Measurements from ENCODE around the gene GDF7.

Gene GDF7

GRCh38 chr2:20623241-20623640 lies 43.7 kb upstream of the GDF7 start:
- H3K4me3 ChIP-seq (ENCODE audit: low read depth in 1 of 2, low read length in 1 of 2) = no peak overlapping the region
- no peaks in the 10 kb centered on the region for H3K27me3 ChIP-seq
- H3K27ac ChIP-seq = no peak overlapping the region
- peaks cover 98% of the 10 kb centered on the region for H3K36me3 ChIP-seq
- H3K4me1 ChIP-seq (ENCODE audit: control insufficient read depth in 1 of 2, insufficient read depth in 1 of 2, low read depth in 1 of 2, low read length in 1 of 2) = no peaks in the 10 kb centered on the region
- TF ChIP-seq, protein P1, sequence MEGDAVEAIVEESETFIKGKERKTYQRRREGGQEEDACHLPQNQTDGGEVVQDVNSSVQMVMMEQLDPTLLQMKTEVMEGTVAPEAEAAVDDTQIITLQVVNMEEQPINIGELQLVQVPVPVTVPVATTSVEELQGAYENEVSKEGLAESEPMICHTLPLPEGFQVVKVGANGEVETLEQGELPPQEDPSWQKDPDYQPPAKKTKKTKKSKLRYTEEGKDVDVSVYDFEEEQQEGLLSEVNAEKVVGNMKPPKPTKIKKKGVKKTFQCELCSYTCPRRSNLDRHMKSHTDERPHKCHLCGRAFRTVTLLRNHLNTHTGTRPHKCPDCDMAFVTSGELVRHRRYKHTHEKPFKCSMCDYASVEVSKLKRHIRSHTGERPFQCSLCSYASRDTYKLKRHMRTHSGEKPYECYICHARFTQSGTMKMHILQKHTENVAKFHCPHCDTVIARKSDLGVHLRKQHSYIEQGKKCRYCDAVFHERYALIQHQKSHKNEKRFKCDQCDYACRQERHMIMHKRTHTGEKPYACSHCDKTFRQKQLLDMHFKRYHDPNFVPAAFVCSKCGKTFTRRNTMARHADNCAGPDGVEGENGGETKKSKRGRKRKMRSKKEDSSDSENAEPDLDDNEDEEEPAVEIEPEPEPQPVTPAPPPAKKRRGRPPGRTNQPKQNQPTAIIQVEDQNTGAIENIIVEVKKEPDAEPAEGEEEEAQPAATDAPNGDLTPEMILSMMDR (IDR thresholded peaks at IDR 0.05) = no peak
- no peaks in the 10 kb centered on the region for H3K9me3 ChIP-seq

GRCh38 chr2:20623741-20624155 lies 43.2 kb upstream of the GDF7 start:
- Histone ChIP-seq H3K4me3 (ENCODE audit: low read depth in 1 of 2, low read length in 1 of 2) (no peak overlapping the region), H3K27ac (no peak overlapping the region), H3K36me3 (peaks cover 95% of the 10 kb centered on the region), H3K4me1 (ENCODE audit: control insufficient read depth in 1 of 2, insufficient read depth in 1 of 2, low read depth in 1 of 2, low read length in 1 of 2) (no peaks in the 10 kb centered on the region), H3K27me3 (no peaks in the 10 kb centered on the region), H3K9me3 (no peaks in the 10 kb centered on the region)
- TF ChIP-seq, protein P1 (IDR thresholded peaks at IDR 0.05) = no peak

GRCh38 chr2:20624156-20624883 lies 42.6 kb upstream of the GDF7 start:
- H3K36me3 ChIP-seq = peaks cover 95% of the 10 kb centered on the region
- TF ChIP-seq, protein P1 (IDR thresholded peaks at IDR 0.05) = no peak
- no peaks in the 10 kb centered on the region for H3K4me1 ChIP-seq (ENCODE audit: control insufficient read depth in 1 of 2, insufficient read depth in 1 of 2, low read depth in 1 of 2, low read length in 1 of 2)
- H3K27ac ChIP-seq = no peak overlapping the region
- H3K9me3 ChIP-seq = no peaks in the 10 kb centered on the region
- H3K27me3 ChIP-seq = no peaks in the 10 kb centered on the region
- H3K4me3 ChIP-seq (ENCODE audit: low read depth in 1 of 2, low read length in 1 of 2) = no peak overlapping the region

- no peak overlapping the region for H3K4me3 ChIP-seq (ENCODE audit: low read depth in 1 of 2, low read length in 1 of 2)
- no peaks in the 10 kb centered on the region for H3K4me1 ChIP-seq (ENCODE audit: control insufficient read depth in 1 of 2, insufficient read depth in 1 of 2, low read depth in 1 of 2, low read length in 1 of 2)
- no peaks in the 10 kb centered on the region for H3K9me3 ChIP-seq
- TF ChIP-seq, protein P1 (IDR thresholded peaks at IDR 0.05) = no peak
- peaks cover 95% of the 10 kb centered on the region for H3K36me3 ChIP-seq
- H3K27ac ChIP-seq = no peak overlapping the region
- no peaks in the 10 kb centered on the region for H3K27me3 ChIP-seq
Observed at GRCh38 chr2:20624884-20625485, 42.0 kb upstream of the GDF7 start.

- Histone ChIP-seq H3K27ac (no peak overlapping the region), H3K4me1 (ENCODE audit: control insufficient read depth in 1 of 2, insufficient read depth in 1 of 2, low read depth in 1 of 2, low read length in 1 of 2) (no peaks in the 10 kb centered on the region), H3K27me3 (no peaks in the 10 kb centered on the region), H3K4me3 (ENCODE audit: low read depth in 1 of 2, low read length in 1 of 2) (no peak overlapping the region), H3K9me3 (no peaks in the 10 kb centered on the region), H3K36me3 (peaks cover 92% of the 10 kb centered on the region)
- TF ChIP-seq, protein P1 (IDR thresholded peaks at IDR 0.05) = no peak
Observed at GRCh38 chr2:20625491-20626391, 41.2 kb upstream of the GDF7 start.

Data from neutrophil (primary cell).